ENCODE data around the gene SHMT1. TPM values are rescaled to one million over a fixed set of nuclear protein-coding genes. Genes with fewer than 3 reads are reported as not detected.
"Not testable (repeated sequence)": the region's sequence is repeated elsewhere in the genome, so short reads cannot be mapped to it uniquely, and the experiment has no call there.

Gene SHMT1
- 10 to 100 TPM in 2 of 3 donors, 1 to 10 TPM in 1; 8.8 to 19.2 (median 17.3) TPM for total RNA-seq
- total RNA-seq (2013) = 11.3 TPM

- Histone ChIP-seq H3K4me3 (ENCODE audit: low read length) (peak within 1 kb of the TSS; percentile 52), H3K27ac (ENCODE audit: low read length) (no peak within 1 kb of the TSS), H3K4me1 (ENCODE audit: control insufficient read depth, insufficient read depth, low read length) (peaks cover 13% of the 10 kb centered on the region), H3K27me3 (ENCODE audit: control insufficient read depth, insufficient read depth, low read length) (no peaks in the 10 kb centered on the region), H3K9me3 (ENCODE audit: control insufficient read depth, insufficient read depth, low read length) (no peaks in the 10 kb centered on the region), H3K36me3 (ENCODE audit: control insufficient read depth, insufficient read depth, low read length) (peaks cover 3% of the 10 kb centered on the region)
- under 1% methylated on average over 75 of the region's 76 CpGs for WGBS (ENCODE audit: insufficient coverage)
- intact Hi-C loops (cut with micrococcal nuclease) = no loop called here
- TF ChIP-seq CTCF (IDR thresholded peaks at IDR 0.05) = no peak
- DNase-seq (peak; percentile 92 to 94), ATAC-seq (peak; percentile 100)
- Mint-ChIP-seq H3K36me3 (no peaks in the 10 kb centered on the region), H3K27ac (peak within 1 kb of the TSS; percentile 62 to 85), H3K9me3 (no peaks in the 10 kb centered on the region), H3K27me3 (ENCODE audit: low read depth in 2 of 2) (no peaks in the 10 kb centered on the region), H3K4me3 (peak within 1 kb of the TSS; percentile 97), H3K4me1 (peaks cover 11 to 16% of the 10 kb centered on the region in 2 donors)
These were observed at the start of gene SHMT1 for GRCh38 chr17:18363101-18364049. SHMT1 (minus strand) TSS chr17:18363550; CDS start chr17:18355981, 7,569 bp downstream.

GRCh38 chr17:18412001-18412538 is 48.7 kb upstream of the SHMT1 start:
- H3K4me1 Mint-ChIP-seq = peaks cover 29 to 33% of the 10 kb centered on the region in 2 donors
- H3K27me3 Mint-ChIP-seq (ENCODE audit: low read depth in 2 of 2); H3K27ac ChIP-seq (ENCODE audit: low read length); H3K36me3 ChIP-seq (ENCODE audit: control insufficient read depth, insufficient read depth, low read length); H3K9me3 ChIP-seq (ENCODE audit: control insufficient read depth, insufficient read depth, low read length); DNase-seq; H3K36me3 Mint-ChIP-seq; H3K27me3 ChIP-seq (ENCODE audit: control insufficient read depth, insufficient read depth, low read length); H3K9me3 Mint-ChIP-seq; H3K4me3 Mint-ChIP-seq; H3K4me1 ChIP-seq (ENCODE audit: control insufficient read depth, insufficient read depth, low read length); intact Hi-C loops (cut with micrococcal nuclease): not testable (repeated sequence)
- peak; percentile 90 to 94 (median 93) for ATAC-seq
- no CpG with 5 or more reads among the region's 32 CpGs for WGBS (ENCODE audit: insufficient coverage)
- H3K27ac Mint-ChIP-seq = peak overlapping the region; percentile 79 to 96
- H3K4me3 ChIP-seq (ENCODE audit: low read length) = peak overlapping the region; percentile 61

GRCh38 chr17:18411377-18411864 is 48.1 kb upstream of the SHMT1 start:
- Mint-ChIP-seq H3K4me1 (peaks cover 29 to 33% of the 10 kb centered on the region in 2 donors), H3K27ac (peak overlapping the region; percentile 79 to 96), H3K4me3 (peak overlapping the region; percentile 95)
- H3K36me3 Mint-ChIP-seq; H3K9me3 Mint-ChIP-seq; H3K27me3 ChIP-seq (ENCODE audit: control insufficient read depth, insufficient read depth, low read length); H3K27me3 Mint-ChIP-seq (ENCODE audit: low read depth in 2 of 2); intact Hi-C loops (cut with micrococcal nuclease); H3K4me1 ChIP-seq (ENCODE audit: control insufficient read depth, insufficient read depth, low read length); H3K9me3 ChIP-seq (ENCODE audit: control insufficient read depth, insufficient read depth, low read length); H3K36me3 ChIP-seq (ENCODE audit: control insufficient read depth, insufficient read depth, low read length): not testable (repeated sequence)
- H3K27ac ChIP-seq (ENCODE audit: low read length) = peak overlapping the region; percentile 72
- peak overlapping the region; percentile 61 for H3K4me3 ChIP-seq (ENCODE audit: low read length)
- ATAC-seq (peak; percentile 31 to 38 (median 33)), DNase-seq (peak; percentile 27 to 28)
- WGBS (ENCODE audit: insufficient coverage) = 0% methylated on average over 23 of the region's 25 CpGs

GRCh38 chr17:18410736-18411135 is 47.4 kb upstream of the SHMT1 start:
- WGBS (ENCODE audit: insufficient coverage) = 35% methylated on average over 11 of the region's 11 CpGs
- H3K4me1 ChIP-seq (ENCODE audit: control insufficient read depth, insufficient read depth, low read length); H3K36me3 ChIP-seq (ENCODE audit: control insufficient read depth, insufficient read depth, low read length); H3K9me3 Mint-ChIP-seq; H3K4me3 ChIP-seq (ENCODE audit: low read length); H3K27me3 ChIP-seq (ENCODE audit: control insufficient read depth, insufficient read depth, low read length); H3K9me3 ChIP-seq (ENCODE audit: control insufficient read depth, insufficient read depth, low read length); ATAC-seq; H3K36me3 Mint-ChIP-seq; H3K27me3 Mint-ChIP-seq (ENCODE audit: low read depth in 2 of 2); intact Hi-C loops (cut with micrococcal nuclease): not testable (repeated sequence)
- DNase-seq = peak in 1 of 2 donors; percentile 12
- Mint-ChIP-seq H3K4me3 (peak overlapping the region; percentile 95), H3K27ac (peak overlapping the region; percentile 79 to 96), H3K4me1 (peaks cover 29 to 33% of the 10 kb centered on the region in 2 donors)
- peak overlapping the region; percentile 35 for H3K27ac ChIP-seq (ENCODE audit: low read length)

- H3K9me3 ChIP-seq (ENCODE audit: control insufficient read depth, insufficient read depth, low read length); H3K4me3 ChIP-seq (ENCODE audit: low read length); H3K27ac ChIP-seq (ENCODE audit: low read length); H3K36me3 Mint-ChIP-seq; H3K27me3 Mint-ChIP-seq (ENCODE audit: low read depth in 2 of 2); intact Hi-C loops (cut with micrococcal nuclease); H3K27me3 ChIP-seq (ENCODE audit: control insufficient read depth, insufficient read depth, low read length); H3K9me3 Mint-ChIP-seq; H3K4me1 ChIP-seq (ENCODE audit: control insufficient read depth, insufficient read depth, low read length); H3K36me3 ChIP-seq (ENCODE audit: control insufficient read depth, insufficient read depth, low read length); ATAC-seq: not testable (repeated sequence)
- H3K27ac Mint-ChIP-seq = peak overlapping the region; percentile 78 to 79
- peaks cover 29 to 33% of the 10 kb centered on the region in 2 donors for H3K4me1 Mint-ChIP-seq
- H3K4me3 Mint-ChIP-seq = peak overlapping the region; percentile 55
- 60% methylated on average over 3 of the region's 6 CpGs for WGBS (ENCODE audit: insufficient coverage)
- peak in 1 of 2 donors; percentile 8 for DNase-seq
These were observed 46.0 kb upstream of the SHMT1 start for GRCh38 chr17:18409321-18409720.

- H3K9me3 Mint-ChIP-seq; H3K27ac ChIP-seq (ENCODE audit: low read length); H3K27me3 Mint-ChIP-seq (ENCODE audit: low read depth in 2 of 2); H3K9me3 ChIP-seq (ENCODE audit: control insufficient read depth, insufficient read depth, low read length); H3K36me3 ChIP-seq (ENCODE audit: control insufficient read depth, insufficient read depth, low read length); H3K27me3 ChIP-seq (ENCODE audit: control insufficient read depth, insufficient read depth, low read length); H3K4me1 ChIP-seq (ENCODE audit: control insufficient read depth, insufficient read depth, low read length); H3K36me3 Mint-ChIP-seq; intact Hi-C loops (cut with micrococcal nuclease); H3K4me3 ChIP-seq (ENCODE audit: low read length): not testable (repeated sequence)
- peak in 1 of 2 donors; percentile 29 for DNase-seq
- peak overlapping the region; percentile 78 to 79 for H3K27ac Mint-ChIP-seq
- 0% methylated on average over 1 of the region's 3 CpGs for WGBS (ENCODE audit: insufficient coverage)
- ATAC-seq = peak in 2 of 3 donors; percentile 22 to 35
- H3K4me3 Mint-ChIP-seq = peak overlapping the region; percentile 55
- H3K4me1 Mint-ChIP-seq = peaks cover 29 to 33% of the 10 kb centered on the region in 2 donors
These were observed 45.6 kb upstream of the SHMT1 start for GRCh38 chr17:18408906-18409305.

GRCh38 chr17:18403604-18404003 is 40.3 kb upstream of the SHMT1 start:
- intact Hi-C loops (cut with micrococcal nuclease); H3K9me3 ChIP-seq (ENCODE audit: control insufficient read depth, insufficient read depth, low read length); H3K27me3 Mint-ChIP-seq (ENCODE audit: low read depth in 2 of 2); H3K4me1 ChIP-seq (ENCODE audit: control insufficient read depth, insufficient read depth, low read length); H3K4me1 Mint-ChIP-seq; H3K27ac ChIP-seq (ENCODE audit: low read length); H3K36me3 Mint-ChIP-seq; H3K27me3 ChIP-seq (ENCODE audit: control insufficient read depth, insufficient read depth, low read length); H3K36me3 ChIP-seq (ENCODE audit: control insufficient read depth, insufficient read depth, low read length); H3K4me3 Mint-ChIP-seq; H3K27ac Mint-ChIP-seq; ATAC-seq; DNase-seq; H3K4me3 ChIP-seq (ENCODE audit: low read length); H3K9me3 Mint-ChIP-seq: not testable (repeated sequence)
- WGBS (ENCODE audit: insufficient coverage) = no CpG with 5 or more reads among the region's 5 CpGs
